GM12874 (cell line): ENCODE results near the gene ZNF677.
"Not testable (repeated sequence)": the region's sequence is repeated elsewhere in the genome, so short reads cannot be mapped to it uniquely, and the experiment has no call there.

ENCODE experiments used
- TF ChIP-seq, protein P1 (sequence below): IDR thresholded peaks from 2 replicates; pipeline ENCODE4 v1.5.1; 2011; ENCODE audit warnings: low read depth, mild to moderate bottlenecking, control low read depth, low read length, moderate library complexity; ENCODE audit not compliant: insufficient read depth

The ZNF677 gene

DNA sequence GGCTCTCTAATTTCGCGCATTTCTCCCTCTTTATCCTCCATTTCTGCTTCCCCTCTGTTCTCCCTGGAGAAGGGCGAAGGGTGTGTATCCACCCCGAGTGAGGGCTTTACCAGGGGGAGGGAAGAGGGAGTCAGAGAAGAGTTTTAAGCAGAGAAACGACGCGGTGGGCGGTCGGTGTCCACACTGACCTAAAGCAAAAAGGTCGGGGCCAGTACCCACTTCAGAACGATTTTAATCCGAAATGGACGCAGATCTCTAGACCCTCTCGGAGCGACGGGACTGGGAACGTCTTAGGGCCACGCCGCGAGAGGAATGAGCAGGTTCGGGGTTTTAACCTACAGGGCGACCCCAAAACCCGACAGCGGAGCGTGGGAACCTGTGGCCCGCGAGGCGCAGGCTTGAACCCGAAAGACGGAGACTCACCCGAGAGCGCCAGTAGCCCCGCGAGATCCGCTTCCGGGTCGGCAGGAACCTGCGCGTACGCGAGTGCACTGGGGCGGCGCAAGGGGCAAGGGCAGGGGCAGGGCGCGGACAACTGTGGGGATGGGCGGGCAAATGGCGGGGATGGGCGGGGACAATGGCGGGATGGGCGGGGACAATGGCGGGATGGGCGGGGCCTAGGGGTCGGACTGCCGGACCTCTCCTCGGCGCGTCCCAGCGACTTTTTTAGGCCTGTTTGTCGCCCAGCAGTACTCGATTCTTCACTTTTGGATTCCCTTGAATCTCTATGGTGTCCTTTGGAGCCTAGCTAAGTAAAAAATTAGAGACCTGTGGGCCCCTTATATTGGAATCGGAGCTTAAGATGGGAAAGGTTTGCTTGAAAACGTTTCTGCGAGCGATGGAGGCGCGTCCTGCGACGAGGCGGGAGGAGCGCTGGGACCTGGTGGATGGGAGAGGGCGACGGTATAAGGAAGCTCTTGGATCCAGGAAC lies at the start of gene ZNF677:
ZNF677 (minus strand) TSS at position 463 of the 931 bp plus-strand sequence. CDS start 3,323 bp downstream, outside the sequence.
- TF ChIP-seq, protein P1, sequence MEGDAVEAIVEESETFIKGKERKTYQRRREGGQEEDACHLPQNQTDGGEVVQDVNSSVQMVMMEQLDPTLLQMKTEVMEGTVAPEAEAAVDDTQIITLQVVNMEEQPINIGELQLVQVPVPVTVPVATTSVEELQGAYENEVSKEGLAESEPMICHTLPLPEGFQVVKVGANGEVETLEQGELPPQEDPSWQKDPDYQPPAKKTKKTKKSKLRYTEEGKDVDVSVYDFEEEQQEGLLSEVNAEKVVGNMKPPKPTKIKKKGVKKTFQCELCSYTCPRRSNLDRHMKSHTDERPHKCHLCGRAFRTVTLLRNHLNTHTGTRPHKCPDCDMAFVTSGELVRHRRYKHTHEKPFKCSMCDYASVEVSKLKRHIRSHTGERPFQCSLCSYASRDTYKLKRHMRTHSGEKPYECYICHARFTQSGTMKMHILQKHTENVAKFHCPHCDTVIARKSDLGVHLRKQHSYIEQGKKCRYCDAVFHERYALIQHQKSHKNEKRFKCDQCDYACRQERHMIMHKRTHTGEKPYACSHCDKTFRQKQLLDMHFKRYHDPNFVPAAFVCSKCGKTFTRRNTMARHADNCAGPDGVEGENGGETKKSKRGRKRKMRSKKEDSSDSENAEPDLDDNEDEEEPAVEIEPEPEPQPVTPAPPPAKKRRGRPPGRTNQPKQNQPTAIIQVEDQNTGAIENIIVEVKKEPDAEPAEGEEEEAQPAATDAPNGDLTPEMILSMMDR = no peak

DNA sequence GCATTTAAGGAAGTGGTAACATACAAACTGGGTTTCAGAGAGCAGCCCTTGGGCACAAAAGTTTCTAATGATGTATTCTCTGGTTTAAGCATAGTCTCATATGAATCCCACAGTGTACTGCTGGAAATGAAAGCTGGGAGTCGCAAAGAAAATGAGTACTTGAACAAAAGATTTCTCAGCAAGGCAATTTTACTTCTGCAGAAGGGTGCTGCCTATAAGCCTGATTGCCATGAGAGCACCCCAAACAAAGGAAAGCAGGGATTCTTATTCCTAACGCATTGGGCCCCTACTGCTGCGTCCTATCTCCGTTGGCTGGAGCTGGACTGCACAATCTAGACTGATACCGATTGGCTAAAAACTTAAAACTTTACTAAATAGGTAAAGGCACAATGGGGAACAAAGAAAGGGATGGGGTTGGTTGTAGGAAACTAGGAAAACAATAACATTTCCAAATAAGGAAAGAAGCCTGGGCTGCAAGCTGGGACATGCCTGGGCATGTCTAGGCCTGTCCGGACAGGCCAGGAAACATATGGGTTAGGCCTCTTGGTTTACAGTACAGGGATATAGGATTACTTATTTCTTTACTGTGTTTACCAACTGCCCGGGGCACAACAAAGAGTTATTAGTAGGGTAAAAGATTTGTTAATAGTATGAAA lies 40.2 kb upstream of the ZNF677 start:
- TF ChIP-seq, protein P1 = no peak

DNA sequence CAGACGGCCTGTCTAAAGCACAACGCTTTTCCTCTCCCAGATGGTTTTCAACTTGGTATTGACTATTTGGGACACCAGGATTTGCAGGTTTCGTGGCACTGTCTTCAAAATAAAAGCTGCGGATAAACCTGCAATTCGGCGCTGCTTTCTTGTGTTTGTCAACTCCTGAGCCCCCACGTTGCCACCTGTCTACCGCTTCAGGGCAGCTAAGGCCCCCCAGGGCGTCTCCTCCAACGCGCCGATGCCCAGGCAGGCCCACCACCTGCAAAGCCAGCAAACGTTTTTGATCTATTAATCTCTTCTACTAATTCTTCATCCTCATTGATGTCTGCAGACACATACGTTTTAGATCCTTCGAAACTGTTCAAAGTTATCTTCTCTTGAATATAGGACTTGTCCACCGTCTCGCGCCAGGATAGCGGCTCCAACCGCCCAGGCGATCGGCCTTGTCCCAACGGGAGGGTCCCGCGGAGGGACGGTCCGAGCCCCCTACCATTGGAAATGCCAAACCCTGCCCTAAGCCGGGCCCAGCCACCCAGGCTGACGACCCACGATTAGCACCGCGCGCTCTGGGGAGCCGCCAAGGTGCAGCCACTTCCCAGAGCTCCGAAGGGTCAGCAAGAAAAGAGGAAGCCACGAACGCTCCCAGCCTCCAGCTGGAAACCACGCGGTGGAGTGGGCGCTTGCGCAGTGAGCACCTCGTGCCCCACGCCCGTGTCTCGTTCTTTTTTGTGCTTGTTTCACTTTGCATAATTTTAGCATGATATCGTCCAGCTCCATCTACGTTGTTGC lies 36.3 kb upstream of the ZNF677 start:
- TF ChIP-seq, protein P1 = no peak

DNA sequence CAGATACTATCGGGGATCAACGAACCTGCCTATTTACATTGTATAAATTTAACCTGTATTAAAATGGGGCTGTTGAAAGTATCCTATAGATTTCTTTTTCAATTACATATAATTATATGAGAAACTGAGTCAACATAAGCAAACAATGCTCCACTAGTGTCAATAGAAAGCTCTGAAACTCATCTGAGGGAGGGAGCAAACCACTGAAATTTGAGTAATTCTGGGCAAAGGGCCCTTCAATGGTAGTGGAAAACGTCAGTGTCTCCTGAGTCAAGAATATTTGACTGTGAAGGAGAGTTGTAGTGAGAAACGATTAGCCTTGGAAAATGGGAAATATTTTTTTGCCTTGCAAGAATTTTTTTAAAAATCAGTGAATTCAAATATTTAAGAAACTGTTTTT lies 30.4 kb upstream of the ZNF677 start:
- TF ChIP-seq, protein P1 = no peak

DNA sequence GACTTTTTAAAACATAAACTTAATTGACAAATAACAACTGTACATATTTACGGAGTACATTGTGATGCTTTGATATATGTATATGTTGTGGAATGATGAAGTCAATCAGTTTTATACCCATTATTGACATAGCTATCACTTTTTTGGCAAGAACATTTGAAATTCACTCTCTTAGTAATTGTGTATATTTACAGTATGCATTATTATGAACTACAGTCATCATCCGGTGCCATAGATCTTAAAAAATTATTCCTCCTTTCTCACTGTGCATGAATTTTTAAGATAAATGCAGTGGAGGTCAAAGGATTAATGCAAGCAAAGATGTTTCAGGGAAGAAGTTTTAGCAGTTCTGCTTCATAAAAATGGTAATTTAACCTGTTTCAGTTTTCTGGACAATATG lies 20.8 kb upstream of the ZNF677 start:
- TF ChIP-seq, protein P1 = no peak

DNA sequence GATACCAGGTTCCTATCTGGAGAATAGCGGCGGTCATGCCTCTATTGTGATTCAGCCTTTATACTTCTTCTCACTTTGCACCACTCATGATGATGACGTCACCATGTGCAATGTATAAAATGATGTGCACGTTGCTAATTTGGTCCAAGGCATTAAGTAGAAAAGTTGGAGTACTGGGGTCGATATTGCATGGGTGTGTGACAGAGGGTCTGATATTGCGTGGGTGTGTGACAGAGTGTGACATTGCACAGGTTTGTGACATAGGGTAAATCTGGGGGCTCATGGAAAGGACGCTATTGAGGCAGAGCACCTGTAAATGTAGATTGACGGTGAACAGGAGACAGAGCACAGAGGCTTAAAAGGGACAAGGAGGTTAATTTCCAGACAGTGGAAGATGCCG lies 17.4 kb upstream of the ZNF677 start:
- TF ChIP-seq, protein P1 = no peak

DNA sequence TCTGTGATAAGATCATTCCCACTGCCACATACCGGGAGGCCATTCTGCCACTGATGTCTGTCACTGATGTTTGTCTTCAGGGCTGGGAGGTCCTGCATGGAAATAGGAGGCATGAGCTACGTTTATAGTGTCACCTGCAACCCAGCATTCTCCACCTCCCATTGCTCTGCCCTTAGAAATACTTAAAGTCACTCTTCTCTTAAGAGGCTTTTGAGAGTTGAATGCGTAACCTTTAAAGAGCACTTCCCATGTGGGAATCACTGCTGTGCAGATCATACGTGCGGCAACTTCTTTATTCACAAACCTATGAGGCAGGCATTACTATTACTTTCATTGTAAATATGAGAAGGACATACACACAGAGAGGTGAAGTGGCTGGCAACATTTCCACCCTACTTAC lies 12.9 kb upstream of the ZNF677 start, which contains the start of gene VN1R4:
VN1R4 (minus strand) TSS at position 101 of the 400 bp plus-strand sequence; CDS start at position 43, 58 bp downstream.
- TF ChIP-seq, protein P1 = not testable (repeated sequence)
